ENCODE results near the gene STARD3NL.

The STARD3NL gene

DNA sequence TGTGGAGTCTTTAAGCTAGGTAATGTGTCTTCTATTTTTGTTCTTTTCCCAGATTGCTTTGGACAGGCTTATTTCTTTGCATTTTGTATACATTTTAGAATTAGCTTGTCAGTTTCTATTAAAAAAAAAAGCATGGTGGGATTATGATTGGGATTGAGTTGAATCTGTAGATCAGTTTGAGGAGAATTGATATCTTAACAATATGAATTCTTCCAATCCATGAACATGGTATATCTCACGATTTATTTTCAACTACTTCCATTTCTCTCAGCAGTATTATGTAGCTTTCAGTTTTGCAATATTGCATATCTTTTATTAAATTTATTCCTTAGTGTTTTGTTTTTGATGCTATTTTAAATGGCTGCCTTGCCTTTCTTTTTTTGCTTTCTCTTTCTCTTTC lies 13.7 kb downstream of the STARD3NL start:
- no peak overlapping the region for H3K4me3 ChIP-seq (ENCODE audit: low read length)
- no peak for TF ChIP-seq CTCF (conservative IDR thresholded peaks at IDR 0.05; ENCODE audit: low read depth, low read length)
- no peak for DNase-seq (ENCODE audit: low read depth)

- DNase-seq (ENCODE audit: low read depth), result no peak
- no peak for TF ChIP-seq CTCF (conservative IDR thresholded peaks at IDR 0.05; ENCODE audit: low read depth, low read length)
- no peak overlapping the region for H3K4me3 ChIP-seq (ENCODE audit: low read length)
Observed at GRCh38 chr7:38192327-38192726, 14.3 kb downstream of the STARD3NL start.

DNA sequence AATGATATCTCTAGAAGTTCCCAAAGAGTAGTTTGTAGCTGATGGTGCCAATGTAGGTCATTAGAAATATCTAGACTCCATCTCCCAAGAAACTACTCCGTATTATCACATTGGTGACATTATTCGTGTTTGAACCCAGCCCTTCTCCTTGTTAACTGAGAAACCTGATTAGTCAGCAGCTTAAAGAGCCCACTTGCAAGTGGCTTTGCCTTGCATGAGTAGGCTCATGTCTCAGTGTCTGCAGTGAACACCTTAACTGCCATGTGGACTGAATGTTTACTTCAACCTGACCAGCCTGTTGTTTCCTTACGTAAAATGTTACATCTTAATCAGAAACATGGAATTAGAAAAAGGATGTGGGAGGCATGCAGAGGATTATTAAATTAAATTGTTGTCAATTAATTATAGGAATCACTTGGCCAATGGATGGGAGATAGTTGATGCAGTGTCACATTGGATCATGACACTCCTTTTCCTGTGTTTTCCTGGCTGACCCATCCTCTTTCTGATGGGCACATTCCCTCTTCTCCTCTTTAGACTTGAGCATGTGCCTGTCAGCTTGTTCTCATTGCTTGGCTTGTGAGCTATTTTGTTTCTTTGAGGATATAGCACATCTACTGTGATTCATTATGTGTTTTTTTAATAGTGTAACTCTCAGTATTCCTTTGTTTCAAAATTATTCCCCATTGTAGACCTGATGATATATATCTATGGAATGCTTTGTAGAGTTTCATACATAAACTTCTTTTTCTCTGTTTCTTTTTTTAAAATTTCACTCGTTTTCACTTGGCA lies 18.0 kb downstream of the STARD3NL start:
- no peak for TF ChIP-seq CTCF (conservative IDR thresholded peaks at IDR 0.05; ENCODE audit: low read depth, low read length)
- no peak for DNase-seq (ENCODE audit: low read depth)
- H3K4me3 ChIP-seq (ENCODE audit: low read length), result no peak overlapping the region

DNA sequence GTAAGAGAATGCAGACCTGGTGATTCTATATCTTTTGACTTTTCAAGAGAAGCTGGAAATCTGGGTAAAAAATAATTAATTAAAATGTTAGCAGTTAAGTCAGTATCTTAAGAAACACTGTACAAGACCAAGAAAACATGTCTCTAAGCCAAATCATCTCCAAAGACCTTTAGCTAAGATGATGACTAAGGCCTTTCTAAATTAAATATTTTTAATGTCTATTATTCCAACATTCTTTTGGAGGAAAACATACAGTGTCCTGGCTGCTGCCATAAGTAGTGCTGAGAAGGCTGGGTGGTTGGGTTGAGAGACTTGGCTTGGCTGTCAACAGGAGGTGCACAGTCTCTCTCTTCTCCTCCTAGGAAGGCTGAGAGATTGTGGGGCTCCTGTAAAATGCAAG lies 20.3 kb downstream of the STARD3NL start:
- TF ChIP-seq CTCF (conservative IDR thresholded peaks at IDR 0.05; ENCODE audit: low read depth, low read length), result no peak
- no peak for DNase-seq (ENCODE audit: low read depth)
- no peak overlapping the region for H3K4me3 ChIP-seq (ENCODE audit: low read length)

- DNase-seq (ENCODE audit: low read depth), result no peak
- TF ChIP-seq CTCF (conservative IDR thresholded peaks at IDR 0.05; ENCODE audit: low read depth, low read length), result no peak
Observed at GRCh38 chr7:38199154-38199553, 21.1 kb downstream of the STARD3NL start.

DNA sequence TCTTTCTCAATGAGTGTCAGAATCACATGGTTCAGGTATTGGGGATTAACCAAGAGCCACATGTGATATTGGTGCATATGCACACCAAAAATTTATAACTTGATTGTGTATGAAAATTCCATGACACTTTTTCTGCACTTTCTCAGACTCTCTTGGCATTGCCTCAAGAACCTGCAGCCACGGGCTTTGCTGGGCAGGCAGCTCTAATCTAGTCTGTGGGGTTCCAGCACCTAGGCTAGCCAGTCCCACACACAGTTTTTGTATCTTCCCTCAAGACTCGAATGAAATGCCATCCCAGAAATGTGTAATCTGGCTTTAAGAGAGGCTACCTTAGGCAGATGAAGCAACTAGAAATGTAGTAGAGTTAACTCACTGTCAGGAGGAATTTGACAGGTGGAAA lies 21.7 kb downstream of the STARD3NL start:
- H3K4me3 ChIP-seq (ENCODE audit: low read length), result no peak overlapping the region
- no peak for DNase-seq (ENCODE audit: low read depth)
- no peak for TF ChIP-seq CTCF (conservative IDR thresholded peaks at IDR 0.05; ENCODE audit: low read depth, low read length)

More at GRCh38 chr7:38199154-38199553, 21.1 kb downstream of the STARD3NL start:
- no peak overlapping the region for H3K4me3 ChIP-seq (ENCODE audit: low read length)

GRCh38 chr7:38206071-38206470 lies 28.0 kb downstream of the STARD3NL start:
- DNase-seq (ENCODE audit: low read depth), result no peak
- no peak for TF ChIP-seq CTCF (conservative IDR thresholded peaks at IDR 0.05; ENCODE audit: low read depth, low read length)
- H3K4me3 ChIP-seq (ENCODE audit: low read length), result no peak overlapping the region

Data from retinal pigment epithelial cell (primary cell).